ENCODE results near the gene KLK8. TPM values are rescaled to one million over a fixed set of nuclear protein-coding genes. Genes with fewer than 3 reads are reported as not detected.

KLK8 gene
- total RNA-seq, 1 experiment from 2014 or later: 2.7 TPM

DNA sequence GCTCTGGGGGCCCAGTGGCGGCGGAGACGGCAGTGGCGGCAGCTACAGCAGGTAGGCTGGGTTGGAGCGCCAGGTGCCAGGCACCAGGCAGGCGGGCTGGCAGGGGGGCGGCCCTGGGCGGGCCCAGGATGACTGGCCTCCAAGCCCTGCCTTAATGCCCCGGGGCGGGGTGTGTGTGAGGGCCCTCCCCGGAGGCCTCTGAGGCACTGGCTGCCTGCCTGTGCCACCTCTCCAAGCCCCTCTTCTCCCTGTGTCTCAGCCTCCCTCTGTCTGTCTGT is 25.1 kb upstream of the KLK8 start, which contains the start of gene KLK11:
TSS of gene KLK11 (minus strand) at position 63 of the 278 bp plus-strand sequence. CDS start 985 bp downstream, outside the sequence.
- no peak within 1 kb of the TSS for H2AFZ ChIP-seq (ENCODE audit: low read length)
- WGBS (ENCODE audit: extremely low coverage, insufficient read length, low lambda C conversion rate): no CpG with 5 or more reads among the region's 11 CpGs
- no peaks in the 10 kb centered on the region for H4K20me1 ChIP-seq (ENCODE audit: control insufficient read depth, insufficient read depth, insufficient read length)
- no peak within 1 kb of the TSS for H3K9ac ChIP-seq (ENCODE audit: extremely low read depth, insufficient read length, low read length)
- H3K27ac Mint-ChIP-seq: peak within 1 kb of the TSS in 2 of 3 experiments; percentile 18 to 58; a peak in 1 of 7 replicates
- no peak within 1 kb of the TSS for H4K5ac ChIP-seq (ENCODE audit: insufficient read length, low read depth, low read length)
- no peak within 1 kb of the TSS for H3T11ph ChIP-seq (ENCODE audit: low read length)
- H2BK5ac ChIP-seq (ENCODE audit: insufficient read length, low read length): no peak within 1 kb of the TSS
- no peaks in the 10 kb centered on the region for H3K9me3 ChIP-seq (ENCODE audit: control insufficient read depth, low read depth, low read length)
- no peaks in the 10 kb centered on the region for H3K4me1 ChIP-seq (ENCODE audit: insufficient read depth, low read length)
- no peak within 1 kb of the TSS for H2BK120ac ChIP-seq (ENCODE audit: low read depth, low read length, poor library complexity, severe bottlenecking)
- no peak within 1 kb of the TSS for H2BK15ac ChIP-seq (ENCODE audit: low read depth, low read length)
- no peak for DNase-seq
- peak within 1 kb of the TSS; percentile 8; the same call in 1 of the 2 replicates for H3K14ac ChIP-seq (ENCODE audit: insufficient read depth, low read length)
- no peak within 1 kb of the TSS for H4K91ac ChIP-seq (ENCODE audit: insufficient read length, low read depth, low read length)
- H3K79me1 ChIP-seq (ENCODE audit: insufficient read depth, low read depth, low read length, poor library complexity, severe bottlenecking): no peaks in the 10 kb centered on the region
- H3K4ac ChIP-seq (ENCODE audit: low read depth, low read length): no peak within 1 kb of the TSS
- H3K23ac ChIP-seq (ENCODE audit: insufficient read length, low read depth, low read length): no peak within 1 kb of the TSS
- H2BK20ac ChIP-seq (ENCODE audit: low read depth, low read length, poor library complexity, severe bottlenecking): no peak within 1 kb of the TSS
- H3K56ac ChIP-seq (ENCODE audit: insufficient read length, low read depth, low read length): no peak within 1 kb of the TSS
- H3K4me3 Mint-ChIP-seq: peak within 1 kb of the TSS in 1 of 2 experiments; percentile 23; a peak in 1 of 5 replicates
- H4K8ac ChIP-seq (replicated peaks; ENCODE audit: insufficient read length, low read depth, low read length): no peak within 1 kb of the TSS
- H3K9me3 Mint-ChIP-seq: no peaks in the 10 kb centered on the region; a peak in 1 of 5 replicates
- no peak within 1 kb of the TSS for H2AK5ac ChIP-seq (ENCODE audit: insufficient read length, low read length)
- H3K23me2 ChIP-seq (ENCODE audit: insufficient read length, low read depth, low read length, poor library complexity, severe bottlenecking): no peaks in the 10 kb centered on the region
- H3K4me2 ChIP-seq (ENCODE audit: insufficient read depth, insufficient read length, low read length): no peak within 1 kb of the TSS
- peaks cover 24 to 46% of the 10 kb centered on the region in 2 experiments for H3K4me1 Mint-ChIP-seq
- no peak within 1 kb of the TSS for H2BK12ac ChIP-seq (ENCODE audit: insufficient read length, low read depth, low read length)
- no peaks in the 10 kb centered on the region for H3K79me2 ChIP-seq (ENCODE audit: insufficient read depth, low read length)
- H3K27me3 ChIP-seq (ENCODE audit: insufficient read depth, low read length): no peaks in the 10 kb centered on the region
- H3K27ac ChIP-seq (ENCODE audit: insufficient read length, low read depth, low read length): no peak within 1 kb of the TSS
- no peaks in the 10 kb centered on the region for H3K36me3 Mint-ChIP-seq (ENCODE audit: insufficient read depth in 1 of 3, low read depth in 3 of 3)
- no peak within 1 kb of the TSS for H3K18ac ChIP-seq (ENCODE audit: insufficient read length, low read depth, low read length)
- peaks cover 5% of the 10 kb centered on the region for H3K27me3 Mint-ChIP-seq (ENCODE audit: low read depth)
- TF ChIP-seq, protein P1, sequence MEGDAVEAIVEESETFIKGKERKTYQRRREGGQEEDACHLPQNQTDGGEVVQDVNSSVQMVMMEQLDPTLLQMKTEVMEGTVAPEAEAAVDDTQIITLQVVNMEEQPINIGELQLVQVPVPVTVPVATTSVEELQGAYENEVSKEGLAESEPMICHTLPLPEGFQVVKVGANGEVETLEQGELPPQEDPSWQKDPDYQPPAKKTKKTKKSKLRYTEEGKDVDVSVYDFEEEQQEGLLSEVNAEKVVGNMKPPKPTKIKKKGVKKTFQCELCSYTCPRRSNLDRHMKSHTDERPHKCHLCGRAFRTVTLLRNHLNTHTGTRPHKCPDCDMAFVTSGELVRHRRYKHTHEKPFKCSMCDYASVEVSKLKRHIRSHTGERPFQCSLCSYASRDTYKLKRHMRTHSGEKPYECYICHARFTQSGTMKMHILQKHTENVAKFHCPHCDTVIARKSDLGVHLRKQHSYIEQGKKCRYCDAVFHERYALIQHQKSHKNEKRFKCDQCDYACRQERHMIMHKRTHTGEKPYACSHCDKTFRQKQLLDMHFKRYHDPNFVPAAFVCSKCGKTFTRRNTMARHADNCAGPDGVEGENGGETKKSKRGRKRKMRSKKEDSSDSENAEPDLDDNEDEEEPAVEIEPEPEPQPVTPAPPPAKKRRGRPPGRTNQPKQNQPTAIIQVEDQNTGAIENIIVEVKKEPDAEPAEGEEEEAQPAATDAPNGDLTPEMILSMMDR (conservative IDR thresholded peaks at IDR 0.05): no peak
